ENCODE measurements around the gene ASB1. TPM values are rescaled to one million over a fixed set of nuclear protein-coding genes. Genes with fewer than 3 reads are reported as not detected.

The ASB1 gene
- total RNA-seq, 1 donor = 27.9 TPM

- Histone ChIP-seq H2AFZ (ENCODE audit: low read length) (no peak overlapping the region), H3K79me2 (ENCODE audit: insufficient read depth, low read length) (no peaks in the 10 kb centered on the region), H3K36me3 (ENCODE audit: insufficient read depth, low read length) (peaks cover 4% of the 10 kb centered on the region), H3K27ac (ENCODE audit: low read depth, low read length) (no peak overlapping the region), H3K27me3 (ENCODE audit: insufficient read depth, low read length) (no peaks in the 10 kb centered on the region), H4K20me1 (ENCODE audit: insufficient read depth, low read length) (no peaks in the 10 kb centered on the region), H3K4me2 (ENCODE audit: insufficient read depth, low read length) (no peak overlapping the region), H3K4me3 (ENCODE audit: insufficient read depth, low read length) (no peak overlapping the region), H3K4me1 (ENCODE audit: insufficient read depth, low read length) (no peaks in the 10 kb centered on the region), H3K9me3 (ENCODE audit: low read depth, low read length) (no peaks in the 10 kb centered on the region)
- DNase-seq (ENCODE audit: insufficient read length, low spot score, missing footprints) = no peak
- no peak for TF ChIP-seq CTCF (IDR thresholded peaks at IDR 0.05; ENCODE audit: extremely low read depth, low read depth, low read length)
Observed at GRCh38 chr2:238398577-238398976, 28.1 kb upstream of the ASB1 start.

GRCh38 chr2:238399094-238399493 is 27.6 kb upstream of the ASB1 start:
- H3K4me2 ChIP-seq (ENCODE audit: insufficient read depth, low read length) = no peak overlapping the region
- no peak for TF ChIP-seq CTCF (IDR thresholded peaks at IDR 0.05; ENCODE audit: extremely low read depth, low read depth, low read length)
- no peaks in the 10 kb centered on the region for H3K4me1 ChIP-seq (ENCODE audit: insufficient read depth, low read length)
- no peaks in the 10 kb centered on the region for H3K9me3 ChIP-seq (ENCODE audit: low read depth, low read length)
- H4K20me1 ChIP-seq (ENCODE audit: insufficient read depth, low read length) = no peaks in the 10 kb centered on the region
- no peaks in the 10 kb centered on the region for H3K27me3 ChIP-seq (ENCODE audit: insufficient read depth, low read length)
- H2AFZ ChIP-seq (ENCODE audit: low read length) = no peak overlapping the region
- DNase-seq (ENCODE audit: insufficient read length, low spot score, missing footprints) = no peak
- peaks cover 4% of the 10 kb centered on the region for H3K36me3 ChIP-seq (ENCODE audit: insufficient read depth, low read length)
- H3K27ac ChIP-seq (ENCODE audit: low read depth, low read length) = no peak overlapping the region
- H3K79me2 ChIP-seq (ENCODE audit: insufficient read depth, low read length) = no peaks in the 10 kb centered on the region
- H3K4me3 ChIP-seq (ENCODE audit: insufficient read depth, low read length) = no peak overlapping the region

GRCh38 chr2:238401551-238401950 is 25.2 kb upstream of the ASB1 start:
- no peak for TF ChIP-seq CTCF (IDR thresholded peaks at IDR 0.05; ENCODE audit: extremely low read depth, low read depth, low read length)

GRCh38 chr2:238403632-238404405 is 22.9 kb upstream of the ASB1 start:
- Histone ChIP-seq H3K4me2 (ENCODE audit: insufficient read depth, low read length) (no peak overlapping the region), H3K79me2 (ENCODE audit: insufficient read depth, low read length) (no peaks in the 10 kb centered on the region), H3K9me3 (ENCODE audit: low read depth, low read length) (no peaks in the 10 kb centered on the region), H4K20me1 (ENCODE audit: insufficient read depth, low read length) (no peaks in the 10 kb centered on the region), H3K36me3 (ENCODE audit: insufficient read depth, low read length) (peaks cover 4% of the 10 kb centered on the region), H3K4me1 (ENCODE audit: insufficient read depth, low read length) (no peaks in the 10 kb centered on the region), H3K4me3 (ENCODE audit: insufficient read depth, low read length) (no peak overlapping the region), H2AFZ (ENCODE audit: low read length) (no peak overlapping the region), H3K27ac (ENCODE audit: low read depth, low read length) (no peak overlapping the region), H3K27me3 (ENCODE audit: insufficient read depth, low read length) (no peaks in the 10 kb centered on the region)
- TF ChIP-seq CTCF (IDR thresholded peaks at IDR 0.05; ENCODE audit: extremely low read depth, low read depth, low read length) = no peak
- DNase-seq (ENCODE audit: insufficient read length, low spot score, missing footprints) = no peak

More at GRCh38 chr2:238401551-238401950, 25.2 kb upstream of the ASB1 start:
- H3K79me2 ChIP-seq (ENCODE audit: insufficient read depth, low read length) = no peaks in the 10 kb centered on the region
- no peaks in the 10 kb centered on the region for H3K4me1 ChIP-seq (ENCODE audit: insufficient read depth, low read length)
- H3K9me3 ChIP-seq (ENCODE audit: low read depth, low read length) = no peaks in the 10 kb centered on the region
- no peaks in the 10 kb centered on the region for H3K27me3 ChIP-seq (ENCODE audit: insufficient read depth, low read length)
- no peak overlapping the region for H3K4me3 ChIP-seq (ENCODE audit: insufficient read depth, low read length)
- no peak overlapping the region for H3K4me2 ChIP-seq (ENCODE audit: insufficient read depth, low read length)
- H3K36me3 ChIP-seq (ENCODE audit: insufficient read depth, low read length) = peaks cover 4% of the 10 kb centered on the region
- H4K20me1 ChIP-seq (ENCODE audit: insufficient read depth, low read length) = no peaks in the 10 kb centered on the region
- H2AFZ ChIP-seq (ENCODE audit: low read length) = no peak overlapping the region
- DNase-seq (ENCODE audit: insufficient read length, low spot score, missing footprints) = no peak
- no peak overlapping the region for H3K27ac ChIP-seq (ENCODE audit: low read depth, low read length)
